ENCODE data around the gene HCRTR2.

DNA sequence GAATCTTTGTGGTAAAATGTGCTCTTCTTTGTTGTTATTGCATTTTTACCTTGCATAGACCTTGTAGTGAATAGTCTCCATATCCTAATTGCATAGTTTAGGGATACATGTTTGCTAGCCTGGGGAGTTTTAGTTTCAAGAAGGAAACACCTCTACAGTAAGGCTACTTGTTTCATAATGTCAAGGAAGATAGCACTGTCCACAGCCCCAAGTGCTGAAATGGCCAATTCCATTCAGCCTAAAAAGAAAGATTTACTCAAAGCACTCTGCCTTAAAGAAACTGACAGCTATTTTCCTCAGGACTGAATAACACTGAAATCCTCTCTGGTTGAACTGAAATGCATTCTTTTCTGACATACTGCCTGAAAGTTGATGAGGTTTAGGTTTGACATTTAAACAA is 2.6 kb downstream of the HCRTR2 start:
- TF ChIP-seq CTCF (IDR thresholded peaks at IDR 0.05; ENCODE audit: insufficient read depth, low read length) = no peak
- no peak for TF ChIP-seq GABPA (IDR thresholded peaks at IDR 0.05; ENCODE audit: low read depth)

All from HL-60 (cell line).